Neural cell (in vitro differentiated cells): ENCODE data around the gene ITGB4. TPM values are rescaled to one million over a fixed set of nuclear protein-coding genes. Genes with fewer than 3 reads are reported as not detected.

ENCODE experiments used
- H2AFZ ChIP-seq: fragments of 200-600, 300-800 bp; sonication (generic), shearing (Covaris generic); 2 replicates; pipeline ENCODE4 v1.6.0; 2014; ENCODE audit warnings: low read depth, mild to moderate bottlenecking, antibody characterized with exemption, low read length, moderate library complexity
- H3F3A ChIP-seq: fragments of 200-600 bp; shearing (Covaris generic); 2 replicates; pipeline ENCODE4 v1.6.1; 2016; ENCODE audit warnings: mild to moderate bottlenecking, moderate library complexity, mixed read lengths, antibody characterized with exemption, low read length; ENCODE audit not compliant: insufficient read depth, poor library complexity, severe bottlenecking
- H3K27ac ChIP-seq: fragments of 200-600, 300-800 bp; sonication (generic), shearing (Covaris generic); 2 replicates; pipeline ENCODE4 v1.5.1; 2014; ENCODE audit warnings: mild to moderate bottlenecking, low read length, moderate library complexity
- H3K27me3 ChIP-seq: fragments of 300-800, 200-600 bp; sonication (generic), shearing (Covaris generic); 2 replicates; pipeline ENCODE4 v1.6.0; 2014; ENCODE audit warnings: mild to moderate bottlenecking, low read depth, low read length, moderate library complexity; ENCODE audit not compliant: insufficient read depth
- H3K36me3 ChIP-seq: fragments of 300-800, 200-600 bp; sonication (generic), shearing (Covaris generic); 2 replicates; pipeline ENCODE4 v1.5.1; 2014; ENCODE audit warnings: mild to moderate bottlenecking, antibody characterized with exemption, low read length, moderate library complexity; ENCODE audit not compliant: insufficient read depth
- H3K4me2 ChIP-seq: fragments of 300-800, 200-600 bp; sonication (generic), shearing (Covaris generic); 2 replicates; pipeline ENCODE4 v1.6.0; 2014; ENCODE audit warnings: mild to moderate bottlenecking, low read length
- H3K4me3 ChIP-seq: fragments of 300-800, 200-600 bp; sonication (generic), shearing (Covaris generic); 2 replicates; pipeline ENCODE4 v1.5.1; 2014; ENCODE audit warnings: mild to moderate bottlenecking, low read length, moderate library complexity
- H3K79me2 ChIP-seq: fragments of 200-600 bp; shearing (Covaris generic); replicated peaks from 2 replicates; pipeline ENCODE4 v1.6.0; 2014; ENCODE audit warnings: mild to moderate bottlenecking, low read length, moderate library complexity; ENCODE audit not compliant: insufficient read depth
- H3K9ac ChIP-seq: fragments of 300-800, 200-600 bp; sonication (generic), shearing (Covaris generic); 2 replicates; pipeline ENCODE4 v1.6.1; 2016; ENCODE audit warnings: mild to moderate bottlenecking, low read length, mixed read lengths
- H3K9me2 ChIP-seq: fragments of 200-600 bp; shearing (Covaris generic); 2 replicates; pipeline ENCODE4 v1.6.1; 2016; ENCODE audit warnings: mild to moderate bottlenecking, low read length, mixed read lengths; ENCODE audit not compliant: insufficient read depth
- H3K9me3 ChIP-seq: fragments of 200-600, 300-800 bp; sonication (generic), shearing (Covaris generic); 2 replicates; pipeline ENCODE4 v1.6.1; 2016; ENCODE audit warnings: mild to moderate bottlenecking, mixed run types, low read length, moderate library complexity, mixed read lengths
- H4K20me1 ChIP-seq: fragments of 200-600 bp; shearing (Covaris generic); 2 replicates; pipeline ENCODE4 v1.6.1; 2016; ENCODE audit warnings: mild to moderate bottlenecking, mixed run types; ENCODE audit not compliant: insufficient read depth
- CTCF ChIP-seq: fragments of 450-650 bp; IDR thresholded peaks from 2 replicates; pipeline ENCODE4 v1.5.1; 2014; ENCODE audit warnings: antibody characterized with exemption, mild to moderate bottlenecking, moderate library complexity; ENCODE audit not compliant: poor library complexity, severe bottlenecking
- EP300 ChIP-seq: fragments of 450-650 bp; conservative IDR thresholded peaks from 2 replicates; pipeline ENCODE4 v1.6.1; 2014; ENCODE audit warnings: antibody characterized with exemption, mild to moderate bottlenecking, moderate library complexity; ENCODE audit not compliant: poor library complexity, severe bottlenecking
- EZH2 ChIP-seq: fragments of 200-600, 300-800 bp; shearing (Covaris generic), sonication (generic); IDR thresholded peaks from 2 replicates; pipeline ENCODE4 v1.6.1; 2014; ENCODE audit warnings: antibody characterized with exemption, low read length, borderline replicate concordance, mild to moderate bottlenecking; ENCODE audit not compliant: insufficient read depth, poor library complexity, severe bottlenecking
- POLR2AphosphoS5 ChIP-seq: IDR thresholded peaks from 2 replicates; pipeline ENCODE4 v1.6.1; 2012
- RAD21 ChIP-seq: fragments of 450-650 bp; conservative IDR thresholded peaks from 2 replicates; pipeline ENCODE4 v1.6.1; 2014; ENCODE audit warnings: antibody characterized with exemption, mild to moderate bottlenecking, moderate library complexity
- REST ChIP-seq: IDR thresholded peaks from 2 replicates; pipeline ENCODE4 v1.6.1; 2012; ENCODE audit warnings: borderline replicate concordance
- polyA plus RNA-seq: library from polyadenylated mRNA; depleted of rRNA; stranded (reverse); fragments of >200 nt; gene quantifications from 2 replicates; pipeline ENCODE4 v1.2.3, GENCODE V29; 2014

The ITGB4 gene
- polyA plus RNA-seq, 1 donor from 2014 or later, result not detected

- TF ChIP-seq EZH2, result no peak
- no peak for TF ChIP-seq RAD21
- TF ChIP-seq CTCF, result no peak
- Histone ChIP-seq H3F3A (no peaks in the 10 kb centered on the region), H2AFZ (no peak overlapping the region), H3K9me2 (no peaks in the 10 kb centered on the region), H3K36me3 (no peaks in the 10 kb centered on the region), H3K4me3 (no peak overlapping the region), H3K9me3 (no peaks in the 10 kb centered on the region), H3K79me2 (no peaks in the 10 kb centered on the region), H3K9ac (no peak overlapping the region), H4K20me1 (no peaks in the 10 kb centered on the region), H3K4me2 (no peak overlapping the region), H3K27me3 (no peaks in the 10 kb centered on the region), H3K27ac (no peak overlapping the region)
Observed at GRCh38 chr17:75688209-75688825, 32.9 kb upstream of the ITGB4 start.

GRCh38 chr17:75689441-75689873, 31.8 kb upstream of the ITGB4 start:
- Histone ChIP-seq H3K9me3 (no peaks in the 10 kb centered on the region), H2AFZ (no peak overlapping the region), H3K27ac (no peak overlapping the region), H3K27me3 (no peaks in the 10 kb centered on the region), H3K9me2 (no peaks in the 10 kb centered on the region), H4K20me1 (no peaks in the 10 kb centered on the region), H3K4me3 (no peak overlapping the region), H3K9ac (no peak overlapping the region), H3F3A (no peaks in the 10 kb centered on the region), H3K4me2 (no peak overlapping the region), H3K36me3 (no peaks in the 10 kb centered on the region), H3K79me2 (no peaks in the 10 kb centered on the region)
- TF ChIP-seq EZH2 (no peak), REST (no peak), CTCF (no peak), POLR2AphosphoS5 (no peak), RAD21 (no peak), EP300 (no peak)
